ENCODE measurements around the gene PCP4L1.
"Not testable (repeated sequence)": the region's sequence is repeated elsewhere in the genome, so short reads cannot be mapped to it uniquely, and the experiment has no call there.

Gene PCP4L1

GRCh38 chr1:161273402-161273801, 14.9 kb downstream of the PCP4L1 start:
- DNase-seq: no peak

- DNase-seq: no peak
Measured at GRCh38 chr1:161274874-161275273, 16.3 kb downstream of the PCP4L1 start.

DNA sequence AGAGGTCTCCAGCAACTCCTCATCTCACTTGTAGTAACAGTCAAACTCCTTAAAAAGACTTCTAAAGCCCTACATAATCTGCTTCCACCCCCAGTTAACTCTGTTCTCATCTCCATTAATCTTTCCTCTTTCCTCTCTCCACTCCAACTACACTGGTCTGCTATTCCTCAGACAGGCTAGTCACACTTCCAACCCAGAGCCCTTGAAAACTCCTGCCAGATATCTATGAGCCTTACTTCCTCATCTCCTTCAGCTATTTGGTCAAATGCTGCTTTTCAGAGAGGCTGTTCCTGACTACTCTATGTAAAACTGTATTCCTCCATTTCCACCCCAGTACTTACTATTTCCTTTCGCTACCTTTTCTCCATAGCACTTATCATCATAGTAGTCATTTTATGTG, 24.4 kb downstream of the PCP4L1 start:
- DNase-seq: no peak

- no peak for DNase-seq
Measured at GRCh38 chr1:161285113-161285512, 26.6 kb downstream of the PCP4L1 start.

DNA sequence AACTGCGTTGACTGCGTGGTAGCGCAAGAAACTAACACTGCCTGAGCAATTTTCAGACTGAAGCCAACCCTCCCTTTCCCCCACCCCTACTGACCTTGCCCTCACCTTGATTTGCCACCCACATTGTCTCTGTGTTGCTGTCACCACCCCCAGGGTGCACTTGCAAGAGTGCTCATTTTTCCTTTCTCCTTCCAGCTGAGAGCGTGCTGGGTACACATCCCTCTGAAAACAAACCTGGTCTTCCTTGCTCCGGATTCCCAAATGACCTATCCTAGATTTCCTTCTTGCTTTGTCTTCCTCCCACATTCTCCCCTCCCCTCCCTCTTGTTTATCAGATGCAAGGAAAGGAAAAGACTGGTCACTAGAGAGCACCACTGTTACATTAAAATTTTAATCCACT, 27.0 kb downstream of the PCP4L1 start:
- DNase-seq: no peak

- DNase-seq: no peak
Measured at GRCh38 chr1:161287482-161288054, 29.0 kb downstream of the PCP4L1 start.

GRCh38 chr1:161290779-161291178, 32.2 kb downstream of the PCP4L1 start:
- no peak for DNase-seq

- DNase-seq: no peak
Measured at GRCh38 chr1:161297415-161297814, 38.9 kb downstream of the PCP4L1 start.

DNA sequence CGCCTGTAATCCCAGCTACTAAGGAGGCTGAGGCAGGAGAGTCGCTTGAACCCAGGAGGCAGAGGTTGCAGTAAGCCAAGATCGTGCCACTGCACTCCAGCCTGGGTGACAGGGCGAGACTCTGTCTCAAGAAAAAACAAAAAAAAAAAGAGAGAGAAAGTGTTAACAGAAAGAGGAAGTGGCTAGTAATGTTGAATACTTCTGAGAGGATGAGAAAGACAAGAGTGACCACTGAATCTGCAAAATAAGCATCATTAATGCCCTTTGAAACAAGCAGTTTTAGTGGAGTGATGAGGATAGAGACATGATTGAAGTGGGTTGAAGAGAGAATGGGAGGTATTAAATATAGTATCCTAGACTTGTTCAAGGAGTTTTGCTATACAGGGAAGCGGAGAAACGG, 39.6 kb downstream of the PCP4L1 start:
- peak; percentile 63 to 69 for DNase-seq

GRCh38 chr1:161299347-161299746, 40.8 kb downstream of the PCP4L1 start:
- DNase-seq: no peak

DNA sequence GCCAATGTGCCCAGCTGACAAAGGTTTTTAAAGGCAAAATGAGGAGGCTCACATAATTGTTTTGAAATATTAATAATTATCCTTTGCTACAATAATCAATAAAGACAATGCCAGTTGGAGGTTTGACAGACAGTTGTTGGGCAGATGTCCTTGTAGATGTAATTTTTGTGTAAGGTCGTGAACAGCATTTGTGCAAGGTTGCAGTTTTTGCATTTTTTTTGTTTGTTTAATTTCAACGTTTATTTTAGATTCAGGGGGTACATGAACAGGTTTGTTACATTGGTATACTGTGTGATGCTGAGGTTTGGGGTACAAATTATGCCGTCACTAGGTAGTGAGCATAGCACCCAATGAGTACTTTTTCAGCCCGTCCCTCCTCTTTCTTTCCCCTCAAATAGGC, 41.9 kb downstream of the PCP4L1 start:
- DNase-seq: no peak

DNA sequence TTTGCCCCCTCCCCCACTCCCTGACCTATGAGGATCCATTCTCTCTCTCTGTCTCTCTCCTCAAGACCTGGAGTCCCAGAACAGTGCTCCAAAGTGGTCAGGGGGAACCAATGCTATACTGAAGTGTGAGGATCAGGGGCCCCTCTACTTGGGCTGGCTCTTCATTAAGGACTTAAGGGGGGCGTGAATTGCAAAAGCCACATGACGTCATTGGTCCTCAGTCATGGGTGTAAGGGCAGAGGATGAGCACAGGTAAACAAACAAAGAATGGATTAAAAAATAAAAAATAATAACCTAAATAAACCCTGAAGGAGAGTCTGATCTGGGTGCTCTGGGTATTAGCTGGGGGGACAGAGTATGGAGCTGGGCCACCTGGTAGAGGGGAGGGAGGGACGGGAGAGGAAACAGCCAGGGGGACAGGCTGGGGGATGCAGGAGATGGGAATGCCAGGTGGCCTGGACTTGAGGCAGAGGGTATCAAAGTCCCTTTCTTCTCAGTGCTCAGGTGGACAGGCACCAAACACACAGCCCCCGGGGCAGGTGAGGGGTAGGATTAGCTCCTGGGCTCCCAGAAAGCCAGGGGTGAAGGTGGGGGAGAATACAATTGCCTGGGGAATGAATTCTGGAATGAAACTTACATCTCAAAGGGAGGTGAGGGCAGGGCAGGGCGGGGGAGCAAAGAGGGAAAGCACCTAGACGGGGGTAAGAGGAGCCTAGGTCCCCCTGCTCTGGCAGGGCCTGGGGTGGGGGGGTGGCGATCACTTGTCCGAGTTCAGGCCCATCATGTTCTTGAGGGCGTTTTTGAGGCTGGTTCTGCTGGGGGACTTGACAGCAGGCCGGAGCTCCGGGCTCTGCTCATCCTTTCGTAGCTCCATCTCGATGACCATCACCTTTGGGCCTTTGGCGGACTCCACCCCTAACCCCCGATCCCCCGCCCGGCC, 46.7 kb downstream of the PCP4L1 start:
- no peak for DNase-seq

DNA sequence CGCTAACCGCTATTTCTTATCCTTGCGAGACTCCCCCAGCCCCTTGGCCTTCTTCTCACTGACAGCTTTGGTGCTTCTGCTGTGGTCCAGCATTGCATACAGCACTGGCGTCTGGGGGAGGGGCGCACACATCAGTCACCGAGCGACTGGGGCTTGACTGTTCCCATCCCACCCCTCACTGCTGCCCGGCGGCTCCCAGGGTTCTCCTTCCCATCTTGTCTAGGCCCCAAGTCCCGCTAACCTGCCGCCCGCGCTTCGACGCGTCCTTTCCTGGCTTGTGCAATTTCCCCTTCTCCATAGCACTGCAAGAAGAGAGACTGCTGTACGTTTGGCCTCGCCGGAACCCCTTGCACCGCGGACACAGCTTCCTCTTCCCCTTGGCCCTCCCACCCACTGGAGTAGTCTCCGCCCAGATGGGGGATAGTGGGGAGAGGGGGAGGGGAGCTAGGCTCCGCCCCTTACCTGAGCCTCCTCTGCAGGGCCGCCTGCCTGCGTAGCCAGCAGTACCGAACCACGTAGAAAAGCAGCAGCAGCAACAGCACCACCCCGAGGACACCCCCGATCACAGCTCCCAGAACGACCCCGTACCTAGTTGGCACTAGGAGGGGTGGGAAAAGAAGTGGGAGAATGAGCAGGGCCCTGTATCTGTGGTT, 47.4 kb downstream of the PCP4L1 start:
- peak; percentile 86 to 92 for DNase-seq

DNA sequence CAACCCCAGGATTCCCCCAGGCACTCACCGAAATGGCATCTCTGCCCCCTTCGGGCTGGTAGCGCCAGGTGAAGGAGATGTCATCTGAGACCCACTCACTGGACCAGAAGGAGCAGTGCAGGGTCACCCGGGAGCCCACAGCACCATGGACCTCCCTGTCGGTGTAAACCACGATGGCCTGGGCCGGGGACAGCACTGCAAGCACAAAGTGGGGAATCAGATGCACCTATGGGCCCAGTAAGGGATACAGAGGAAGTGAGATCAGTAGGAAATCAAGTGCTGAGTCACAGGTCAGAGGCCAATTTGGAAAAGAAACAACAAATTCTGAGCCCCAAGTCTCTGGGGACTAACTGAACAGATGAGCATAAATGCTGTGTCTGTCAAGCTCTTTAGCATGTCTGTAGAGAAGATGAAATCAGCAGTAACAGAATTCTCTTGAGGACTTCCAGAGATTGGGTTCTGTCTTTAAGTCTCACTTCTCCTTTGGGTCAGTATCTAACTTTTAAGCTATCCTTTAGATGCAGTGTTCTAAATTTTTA, 48.8 kb downstream of the PCP4L1 start:
- no peak for DNase-seq

DNA sequence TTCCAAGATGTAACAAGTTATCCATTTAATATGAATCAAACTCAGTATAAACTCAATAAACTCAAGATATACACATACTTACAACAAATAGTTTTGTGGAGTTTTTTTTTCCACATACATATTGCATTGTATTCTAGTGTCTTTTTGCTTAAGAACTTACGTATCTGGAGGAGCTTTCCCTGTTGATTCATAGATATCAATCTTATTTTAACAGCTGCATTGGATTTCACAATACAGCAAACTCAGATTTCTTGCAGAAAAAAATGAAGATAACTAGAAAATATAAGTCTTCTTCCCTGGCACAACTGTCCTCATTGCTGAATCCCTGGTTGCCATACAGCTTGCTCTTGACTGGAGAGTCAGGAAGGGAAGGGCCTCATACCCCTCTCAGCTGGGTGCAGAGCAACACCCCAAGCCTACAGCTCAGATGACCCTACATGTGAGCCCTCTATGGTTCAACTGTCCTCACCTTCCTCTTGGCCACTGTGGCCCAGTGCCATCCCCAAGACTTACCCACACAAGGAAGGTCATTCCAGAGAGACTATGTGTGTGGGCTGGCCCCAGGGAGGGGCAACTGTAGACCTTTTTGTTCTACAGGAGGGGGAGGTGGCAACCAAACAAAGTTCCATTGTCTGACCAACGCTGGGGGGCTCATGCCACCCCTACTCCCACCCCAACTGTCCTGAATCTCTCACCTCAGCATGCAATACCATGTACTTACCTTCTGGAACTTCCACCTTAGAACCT, 49.5 kb downstream of the PCP4L1 start:
- no peak for DNase-seq

GRCh38 chr1:161309868-161310267, 51.3 kb downstream of the PCP4L1 start, which contains the start of gene MPZ:
Gene MPZ (minus strand): TSS chr1:161309968. CDS start chr1:161309905, 63 bp downstream.
- DNase-seq: no peak

- no peak for DNase-seq
Measured at GRCh38 chr1:161311595-161312181, 53.1 kb downstream of the PCP4L1 start.

GRCh38 chr1:161313554-161314200, 55.1 kb downstream of the PCP4L1 start:
- no peak for DNase-seq

DNA sequence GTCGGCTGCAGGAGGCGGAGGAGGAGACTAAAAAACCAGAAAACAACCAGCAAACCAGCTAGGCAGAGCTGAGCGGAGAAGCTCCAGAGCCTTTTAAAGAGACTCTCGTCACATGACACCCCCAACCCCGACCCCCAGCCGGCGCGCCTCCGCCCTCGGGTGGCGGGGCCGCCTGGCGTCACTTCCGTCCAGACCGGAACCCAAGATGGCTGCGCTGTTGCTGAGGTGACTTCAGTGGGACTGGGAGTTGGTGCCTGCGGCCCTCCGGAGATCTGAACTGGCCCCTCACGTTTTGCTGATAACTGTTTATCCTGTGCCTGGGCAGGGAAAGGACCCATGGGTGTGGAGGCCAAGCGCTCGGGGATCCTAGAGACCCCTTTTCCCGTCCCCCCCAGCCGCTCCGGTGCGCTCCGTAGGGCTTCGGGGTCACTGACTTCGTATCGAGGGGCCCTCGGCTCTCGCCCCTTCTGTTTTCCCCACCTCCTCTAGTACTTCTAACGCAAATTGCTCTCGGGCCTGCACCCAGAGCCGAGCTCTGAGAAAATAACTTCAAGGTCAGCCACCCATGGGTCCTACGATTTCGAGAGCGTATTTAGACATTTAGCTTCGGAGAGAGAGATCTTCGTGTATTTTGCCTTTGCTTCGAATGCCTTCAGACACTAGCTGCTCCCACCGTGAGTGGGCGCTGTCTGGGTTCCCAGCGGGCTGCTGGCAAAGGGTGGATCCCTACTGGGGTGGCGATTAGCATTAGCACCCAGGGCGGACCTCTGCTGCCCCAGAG, 55.8 kb downstream of the PCP4L1 start, which contains the start of gene SDHC:
Gene SDHC (plus strand): TSS at position 181 of the 781 bp plus-strand sequence. CDS start 25 bp downstream, at position 206.
- peak; percentile 75 to 80 for DNase-seq

DNA sequence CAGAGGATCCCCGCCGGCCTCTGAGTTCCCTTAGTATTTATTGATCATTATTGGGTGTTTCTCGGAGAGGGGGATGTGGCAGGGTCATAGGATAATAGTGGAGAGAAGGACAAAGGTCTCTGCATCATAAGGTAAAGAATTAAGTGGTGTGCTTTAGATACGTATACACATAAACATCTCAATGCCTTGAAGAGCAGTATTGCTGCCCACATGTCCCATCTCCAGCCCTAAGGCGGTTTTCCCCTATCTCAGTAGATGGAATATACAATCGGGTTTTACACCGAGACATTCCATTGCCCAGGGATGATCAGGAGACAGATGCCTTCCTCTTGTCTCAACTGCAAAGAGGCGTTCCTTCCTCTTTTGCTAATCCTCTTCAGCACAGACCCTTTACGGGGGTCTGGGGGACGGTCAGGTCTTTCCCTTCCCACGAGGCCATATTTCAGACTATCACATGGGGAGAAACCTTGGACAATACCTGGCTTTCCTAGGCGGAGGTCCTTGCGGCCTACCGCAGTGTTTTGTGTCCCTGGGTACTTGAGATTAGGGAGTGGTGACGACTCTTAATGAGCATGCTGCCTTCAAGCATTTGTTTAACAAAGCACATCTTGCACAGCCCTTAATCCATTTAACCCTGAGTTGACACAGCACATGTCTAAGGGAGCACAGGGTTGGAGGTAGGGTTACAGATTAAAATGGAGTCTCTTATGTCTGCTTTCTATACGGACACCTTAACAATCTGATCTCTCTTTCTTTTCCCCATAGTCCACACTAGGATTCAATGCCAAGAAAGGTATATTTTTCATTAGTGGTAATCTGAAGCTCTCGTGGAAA, 57.5 kb downstream of the PCP4L1 start:
- not testable (repeated sequence) for DNase-seq
